Measurements from ENCODE around the gene KPNA6.
A peak's percentile ranks its signal among the peaks of the same experiment; 100 is the strongest.

Gene KPNA6

GRCh38 chr1:32221581-32221979 lies 113.7 kb downstream of the KPNA6 start:
- H3K4me2 ChIP-seq (ENCODE audit: low read length): peak overlapping the region; percentile 62
- H2AFZ ChIP-seq (ENCODE audit: low read length): no peak overlapping the region
- no peaks in the 10 kb centered on the region for H3F3A ChIP-seq (ENCODE audit: insufficient read depth, low read length)
- H3K36me3 ChIP-seq (ENCODE audit: insufficient read depth, low read length): peaks cover 32% of the 10 kb centered on the region
- no peak for TF ChIP-seq CTCF (IDR thresholded peaks at IDR 0.05; ENCODE audit: low read length)
- TF ChIP-seq EZH2 (IDR thresholded peaks at IDR 0.05; ENCODE audit: borderline replicate concordance, low read length): no peak
- H4K20me1 ChIP-seq (ENCODE audit: insufficient read depth, low read length): no peaks in the 10 kb centered on the region
- peak overlapping the region; percentile 84 for H3K9ac ChIP-seq (ENCODE audit: low read length)
- H3K4me3 ChIP-seq (ENCODE audit: low read depth, low read length, poor library complexity, severe bottlenecking): peak overlapping the region; percentile 84
- peaks cover 15% of the 10 kb centered on the region for H3K79me2 ChIP-seq (ENCODE audit: insufficient read depth, low read length)
- no peaks in the 10 kb centered on the region for H3K9me2 ChIP-seq (ENCODE audit: low read depth, low read length)
- no peaks in the 10 kb centered on the region for H3K27me3 ChIP-seq (ENCODE audit: insufficient read depth, low read length)
- H3K27ac ChIP-seq (ENCODE audit: low read depth, low read length, poor library complexity, severe bottlenecking): peak overlapping the region; percentile 73
- no peaks in the 10 kb centered on the region for H3K9me3 ChIP-seq (ENCODE audit: low read length)
- peaks cover 31% of the 10 kb centered on the region for H3K4me1 ChIP-seq (ENCODE audit: insufficient read depth, low read length, severe bottlenecking)

- H3K4me2 ChIP-seq (ENCODE audit: low read length): peak within 1 kb of the TSS; percentile 62
- H3K27ac ChIP-seq (ENCODE audit: low read depth, low read length, poor library complexity, severe bottlenecking): peak within 1 kb of the TSS; percentile 73
- H3K4me1 ChIP-seq (ENCODE audit: insufficient read depth, low read length, severe bottlenecking): peaks cover 31% of the 10 kb centered on the region
- H3K79me2 ChIP-seq (ENCODE audit: insufficient read depth, low read length): peaks cover 15% of the 10 kb centered on the region
- TF ChIP-seq CTCF (IDR thresholded peaks at IDR 0.05; ENCODE audit: low read length) (no peak), EZH2 (IDR thresholded peaks at IDR 0.05; ENCODE audit: borderline replicate concordance, low read length) (no peak)
- H3K27me3 ChIP-seq (ENCODE audit: insufficient read depth, low read length): no peaks in the 10 kb centered on the region
- H3K36me3 ChIP-seq (ENCODE audit: insufficient read depth, low read length): peaks cover 28% of the 10 kb centered on the region
- H3K4me3 ChIP-seq (ENCODE audit: low read depth, low read length, poor library complexity, severe bottlenecking): peak within 1 kb of the TSS; percentile 84
- no peaks in the 10 kb centered on the region for H3K9me3 ChIP-seq (ENCODE audit: low read length)
- peak within 1 kb of the TSS; percentile 84 for H3K9ac ChIP-seq (ENCODE audit: low read length)
- no peak within 1 kb of the TSS for H2AFZ ChIP-seq (ENCODE audit: low read length)
- no peaks in the 10 kb centered on the region for H4K20me1 ChIP-seq (ENCODE audit: insufficient read depth, low read length)
- H3K9me2 ChIP-seq (ENCODE audit: low read depth, low read length): no peaks in the 10 kb centered on the region
- H3F3A ChIP-seq (ENCODE audit: insufficient read depth, low read length): no peaks in the 10 kb centered on the region
Observed at GRCh38 chr1:32221980-32222755, 114.3 kb downstream of the KPNA6 start, which contains the start of the genes EIF3I and TMEM234. Gene EIF3I, plus strand, starts transcription at chr1:32222407. Its CDS starts 35 bp downstream, at chr1:32222442. Gene TMEM234, minus strand, starts transcription at chr1:32222353. Its CDS starts 31 bp downstream, at chr1:32222322.

GRCh38 chr1:32223683-32224082 lies 115.8 kb downstream of the KPNA6 start:
- peaks cover 31% of the 10 kb centered on the region for H3K4me1 ChIP-seq (ENCODE audit: insufficient read depth, low read length, severe bottlenecking)
- H2AFZ ChIP-seq (ENCODE audit: low read length): no peak overlapping the region
- H4K20me1 ChIP-seq (ENCODE audit: insufficient read depth, low read length): no peaks in the 10 kb centered on the region
- H3F3A ChIP-seq (ENCODE audit: insufficient read depth, low read length): no peaks in the 10 kb centered on the region
- H3K9me3 ChIP-seq (ENCODE audit: low read length): no peaks in the 10 kb centered on the region
- TF ChIP-seq EZH2 (IDR thresholded peaks at IDR 0.05; ENCODE audit: borderline replicate concordance, low read length): no peak
- TF ChIP-seq CTCF (IDR thresholded peaks at IDR 0.05; ENCODE audit: low read length): no peak
- H3K9ac ChIP-seq (ENCODE audit: low read length): peak overlapping the region; percentile 84; the same call in 1 of the 2 replicates
- peaks cover 43% of the 10 kb centered on the region for H3K36me3 ChIP-seq (ENCODE audit: insufficient read depth, low read length)
- peak overlapping the region; percentile 84 for H3K4me3 ChIP-seq (ENCODE audit: low read depth, low read length, poor library complexity, severe bottlenecking)
- no peaks in the 10 kb centered on the region for H3K9me2 ChIP-seq (ENCODE audit: low read depth, low read length)
- H3K79me2 ChIP-seq (ENCODE audit: insufficient read depth, low read length): peaks cover 15% of the 10 kb centered on the region
- H3K27ac ChIP-seq (ENCODE audit: low read depth, low read length, poor library complexity, severe bottlenecking): no peak overlapping the region
- H3K27me3 ChIP-seq (ENCODE audit: insufficient read depth, low read length): no peaks in the 10 kb centered on the region
- peak overlapping the region; percentile 62 for H3K4me2 ChIP-seq (ENCODE audit: low read length)
